HG02588 (cell line): ENCODE measurements around the gene DOCK7.
"Not testable (repeated sequence)": the region's sequence is repeated elsewhere in the genome, so short reads cannot be mapped to it uniquely, and the experiment has no call there.

Source experiments
- ATAC-seq: cut with Tn5 transposase; IDR thresholded peaks from one replicate; pipeline ENCODE4 v1.9.1; 2021; ENCODE audit warnings: mild to moderate bottlenecking, moderate library complexity; ENCODE audit not compliant: unreplicated experiment

The DOCK7 gene

DNA sequence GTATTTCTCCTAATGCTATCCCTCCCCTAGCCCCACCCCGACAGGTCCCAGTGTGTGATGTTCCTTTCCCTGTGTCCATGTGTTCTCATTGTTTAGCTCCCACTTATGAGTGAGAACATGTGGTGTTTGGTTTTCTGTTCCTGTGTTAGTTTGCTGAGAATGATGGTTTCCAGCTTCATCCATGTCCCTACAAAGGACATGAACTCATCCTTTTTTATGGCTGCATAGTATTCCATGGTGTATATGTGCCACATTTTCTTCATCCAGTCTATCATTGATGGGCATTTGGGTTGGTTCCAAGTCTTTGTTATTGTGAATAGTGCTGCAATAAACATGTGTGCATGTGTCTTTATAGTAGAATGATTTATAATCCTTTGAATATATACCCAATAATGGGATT, 77.6 kb downstream of the DOCK7 start:
- not testable (repeated sequence) for ATAC-seq

DNA sequence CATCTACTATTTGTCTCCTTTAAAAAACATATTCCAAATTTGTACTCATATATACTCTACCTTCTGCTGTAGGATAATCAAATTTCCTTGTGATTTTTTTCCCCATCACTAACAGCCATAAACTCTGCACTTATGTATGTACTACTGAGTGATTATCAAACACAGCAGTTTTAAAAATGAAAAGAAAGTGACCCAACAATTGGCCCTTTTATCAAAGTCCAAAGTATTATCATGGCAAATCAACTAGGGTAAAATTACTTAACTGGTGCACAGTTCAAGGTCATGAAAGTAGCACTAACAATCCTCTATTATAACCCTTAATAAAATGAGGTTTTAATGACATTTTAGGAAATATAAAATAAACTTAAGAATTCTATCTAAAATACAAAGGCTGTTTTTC, 79.3 kb downstream of the DOCK7 start:
- no peak for ATAC-seq

DNA sequence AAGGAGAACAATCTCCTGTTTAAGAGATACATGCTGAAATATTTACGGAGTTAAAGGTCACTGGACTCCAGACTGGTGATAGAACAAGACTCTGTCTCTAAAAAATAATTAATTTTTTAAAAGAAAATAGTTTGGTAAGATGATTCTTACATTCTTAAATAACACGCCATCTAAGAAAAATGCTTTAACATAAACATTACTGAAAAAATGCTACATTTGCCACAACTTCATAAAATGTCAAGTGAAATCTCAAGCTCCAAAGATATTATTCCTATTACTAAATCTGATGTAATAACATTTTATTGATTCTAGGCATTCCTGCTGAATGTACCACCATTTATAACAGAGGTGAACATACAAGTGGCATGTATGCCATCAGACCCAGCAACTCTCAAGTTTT, 86.7 kb downstream of the DOCK7 start:
- no peak for ATAC-seq

DNA sequence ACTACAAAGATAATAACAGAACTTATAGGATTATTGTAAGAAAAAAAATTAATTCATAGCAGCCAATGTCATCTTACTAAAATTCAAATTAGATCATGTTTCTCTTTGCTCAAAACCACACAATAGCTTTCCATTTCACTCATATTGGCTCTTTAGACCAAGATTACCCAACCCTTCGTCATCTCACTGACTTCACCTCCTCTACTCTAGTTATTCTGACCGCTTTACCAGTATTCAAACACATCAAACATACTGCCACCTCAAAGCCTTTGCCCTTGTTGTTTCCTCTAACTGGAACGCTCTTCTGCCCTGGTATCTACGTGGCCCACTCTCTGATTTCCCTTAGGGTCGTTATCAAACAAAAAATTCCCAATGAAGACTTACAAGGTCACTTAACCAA, 89.1 kb downstream of the DOCK7 start:
- no peak for ATAC-seq

DNA sequence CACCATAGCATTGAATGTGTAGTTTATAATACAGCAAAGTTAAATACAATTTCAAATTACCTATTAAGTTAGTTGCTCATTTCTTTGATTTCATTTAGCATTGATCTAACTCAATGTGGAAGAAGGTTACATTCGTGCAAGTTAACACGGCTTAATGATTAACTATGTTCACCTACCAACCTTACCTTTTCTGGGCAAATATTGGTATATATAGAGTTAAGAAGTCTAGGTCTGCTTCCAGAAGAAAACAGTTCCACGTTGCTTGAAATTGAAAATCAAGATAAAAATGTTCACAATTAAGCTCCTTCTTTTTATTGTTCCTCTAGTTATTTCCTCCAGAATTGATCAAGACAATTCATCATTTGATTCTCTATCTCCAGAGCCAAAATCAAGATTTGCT, 90.9 kb downstream of the DOCK7 start, which contains the start of gene ANGPTL3:
TSS of gene ANGPTL3 (plus strand) at position 240 of the 400 bp plus-strand sequence. CDS start at position 287, 47 bp downstream.
- ATAC-seq = no peak

DNA sequence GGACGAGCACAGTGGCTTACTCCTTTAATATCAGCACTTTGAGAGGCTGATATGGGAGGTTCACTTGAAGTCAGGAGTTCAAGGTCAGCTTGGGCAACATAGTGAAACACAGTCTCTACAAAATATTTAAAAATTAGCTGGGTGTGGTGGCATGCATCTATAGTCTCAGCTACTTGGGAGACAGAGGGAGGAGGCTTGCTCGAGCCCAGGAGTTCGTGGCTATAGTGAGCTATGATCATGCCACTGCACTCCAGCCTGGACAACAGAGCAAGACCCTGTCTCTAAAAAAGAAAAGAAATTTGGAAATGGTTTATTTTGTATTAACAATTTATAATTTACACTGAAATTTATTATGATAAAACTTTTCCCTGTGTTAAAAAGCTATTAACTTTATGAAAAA, 92.5 kb downstream of the DOCK7 start:
- ATAC-seq = no peak

DNA sequence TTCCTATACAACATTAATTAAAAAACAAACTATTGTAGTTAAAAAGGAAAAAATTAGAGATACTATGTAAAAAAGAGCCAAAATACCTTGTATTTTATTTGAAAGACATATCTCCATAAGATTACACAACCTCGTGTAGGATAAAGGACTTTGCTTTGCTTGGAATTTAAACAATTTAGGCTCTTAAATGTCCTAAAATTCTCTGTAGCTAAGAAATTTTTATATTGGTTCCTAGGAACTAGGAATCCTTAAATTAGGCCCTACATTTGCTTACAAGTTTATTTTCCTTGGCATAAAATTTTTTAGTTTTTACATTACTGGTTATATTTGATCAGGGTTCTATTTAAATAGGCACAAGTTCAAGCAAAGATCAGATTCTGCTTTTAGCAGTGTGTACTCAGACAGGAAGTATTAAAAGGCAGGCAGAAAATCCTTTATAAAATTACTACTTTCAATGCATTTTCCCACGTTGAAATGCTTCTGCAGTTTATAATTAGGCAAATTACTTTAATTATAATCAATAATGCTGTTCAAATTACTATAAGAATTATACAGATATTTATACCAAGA, 94.3 kb downstream of the DOCK7 start:
- no peak for ATAC-seq

DNA sequence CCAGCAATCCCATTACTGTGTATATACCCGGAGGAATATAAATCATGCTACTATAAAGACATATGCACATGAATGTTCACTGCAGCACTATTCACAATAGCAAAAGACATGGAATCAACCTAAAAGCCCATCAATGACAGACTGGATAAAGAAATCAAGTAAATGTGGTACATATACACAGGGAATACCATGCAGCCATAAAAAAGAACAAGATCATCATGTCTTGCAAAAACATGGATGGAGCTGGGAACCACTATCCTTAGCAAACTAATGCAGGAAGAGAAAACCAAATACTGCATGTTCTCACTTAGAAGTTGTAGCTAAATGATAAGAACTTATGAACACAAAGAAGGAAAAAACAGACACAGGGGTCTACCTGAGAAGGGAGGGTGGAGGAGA, 97.2 kb downstream of the DOCK7 start:
- ATAC-seq = no peak

DNA sequence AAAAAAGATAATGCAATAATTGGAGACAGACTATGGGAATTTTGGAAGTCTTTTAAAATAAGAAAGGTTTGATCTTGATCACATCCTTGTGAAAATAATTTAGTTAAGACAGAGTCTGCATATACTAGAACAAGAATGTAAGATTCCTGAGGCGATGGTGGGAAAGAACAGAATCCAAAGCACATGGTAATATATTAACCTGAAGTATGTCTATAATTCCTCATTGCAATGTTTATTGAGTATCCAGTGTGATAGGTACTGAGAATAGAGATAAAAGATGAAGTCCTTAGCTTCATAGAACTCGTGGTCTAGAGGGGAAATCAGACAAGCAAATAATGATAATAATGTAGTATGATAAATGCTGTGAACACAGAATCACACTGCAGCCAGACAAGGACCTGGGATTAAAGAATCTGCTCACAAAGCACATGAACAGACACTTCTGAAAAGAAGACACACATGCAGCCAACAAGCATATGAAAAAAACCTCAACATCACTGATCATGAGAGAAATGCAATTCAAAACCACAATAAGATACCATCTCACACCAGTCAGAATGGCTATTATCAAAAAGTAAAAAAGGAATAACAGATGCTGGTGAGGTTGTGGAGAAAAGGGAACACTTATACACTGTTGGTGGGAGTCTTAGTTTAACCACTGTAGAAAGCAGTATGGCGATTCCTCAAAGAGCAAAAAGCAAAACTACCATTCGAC, 97.8 kb downstream of the DOCK7 start:
- no peak for ATAC-seq

DNA sequence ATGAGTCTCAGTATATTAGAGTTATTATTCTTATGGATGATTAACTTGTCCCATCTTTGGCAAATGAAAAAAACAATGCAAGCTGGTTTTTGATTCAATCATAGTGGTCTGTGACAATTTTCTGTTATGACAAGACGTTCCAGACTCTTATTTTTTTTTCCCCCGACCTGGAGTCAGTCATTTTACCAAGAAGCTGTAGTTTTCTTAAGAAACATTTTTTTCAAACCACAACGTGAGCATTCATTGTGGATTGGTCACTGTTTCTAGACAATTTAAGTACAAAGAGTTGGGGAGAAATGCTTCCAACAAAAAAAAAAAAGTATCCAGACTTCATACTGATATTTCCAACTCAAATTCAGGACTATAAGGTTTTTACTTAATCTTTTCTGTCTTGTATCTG, 98.9 kb downstream of the DOCK7 start:
- ATAC-seq = no peak

DNA sequence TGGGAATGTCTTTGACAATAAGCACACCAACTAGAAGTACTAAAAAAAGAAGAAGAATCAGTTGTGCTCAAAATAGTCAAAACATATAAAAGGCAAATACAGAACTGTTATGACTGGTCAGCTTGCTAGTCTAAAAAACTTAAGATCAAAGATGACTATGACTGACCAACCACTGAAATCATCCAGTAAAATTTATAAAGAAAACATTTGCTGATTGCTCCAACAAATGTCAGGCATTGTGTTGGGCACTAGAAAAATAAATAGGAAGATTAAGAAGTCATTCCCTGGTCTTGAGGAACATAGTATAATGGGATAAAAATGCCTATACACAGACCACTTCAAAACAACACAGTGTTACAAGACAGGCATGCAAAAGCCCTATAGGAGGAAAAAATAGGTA, 100.2 kb downstream of the DOCK7 start:
- no peak for ATAC-seq

DNA sequence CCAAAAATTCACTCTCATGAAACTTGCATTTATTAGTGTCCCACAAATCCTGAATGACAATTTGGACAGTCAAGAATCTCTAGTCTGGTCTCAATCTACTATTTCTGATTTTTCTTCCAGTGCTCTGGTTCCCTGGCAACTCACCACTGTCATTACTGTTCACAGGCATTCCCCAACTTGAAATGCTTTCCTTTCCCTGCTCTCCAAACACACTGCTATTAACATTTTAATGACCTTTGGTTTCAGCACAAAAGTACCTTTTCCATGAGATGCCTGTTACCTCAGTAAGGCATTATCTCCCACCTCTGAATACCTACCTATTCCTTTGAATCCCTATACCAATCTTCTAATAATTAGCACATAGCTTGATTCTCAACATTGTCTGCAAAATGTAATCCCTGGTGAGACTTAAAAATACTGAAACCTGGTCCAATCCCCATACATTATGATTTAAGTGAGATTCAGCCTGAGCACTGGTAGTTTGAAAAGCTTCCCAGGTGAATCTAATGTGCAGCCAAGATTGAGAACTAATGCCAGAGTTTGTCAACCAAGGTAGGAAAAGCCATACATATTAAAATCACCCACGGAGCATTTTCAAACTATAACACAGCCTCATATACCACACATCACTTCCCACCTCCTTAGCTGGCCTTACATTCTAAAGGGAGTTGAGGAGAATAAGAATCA, 102.6 kb downstream of the DOCK7 start:
- no peak for ATAC-seq

DNA sequence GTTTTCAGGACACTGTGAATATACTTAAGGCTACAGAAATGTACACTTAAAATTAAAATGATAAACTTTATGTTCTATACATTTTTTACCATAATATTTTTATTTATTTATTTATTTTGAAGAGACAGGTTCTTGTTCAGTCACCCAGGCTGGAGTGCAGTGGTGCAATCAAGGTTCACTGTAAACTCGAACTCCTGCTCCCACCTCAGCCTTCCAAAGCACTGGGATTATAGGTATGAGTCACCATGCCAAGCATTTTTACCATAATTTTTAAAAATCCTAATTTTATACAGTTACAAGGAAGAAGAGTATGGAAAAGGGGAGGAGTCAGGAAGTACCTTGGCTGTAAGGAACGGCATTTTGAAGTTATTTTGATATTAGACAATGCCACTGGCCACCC, 114.5 kb downstream of the DOCK7 start:
- no peak for ATAC-seq

DNA sequence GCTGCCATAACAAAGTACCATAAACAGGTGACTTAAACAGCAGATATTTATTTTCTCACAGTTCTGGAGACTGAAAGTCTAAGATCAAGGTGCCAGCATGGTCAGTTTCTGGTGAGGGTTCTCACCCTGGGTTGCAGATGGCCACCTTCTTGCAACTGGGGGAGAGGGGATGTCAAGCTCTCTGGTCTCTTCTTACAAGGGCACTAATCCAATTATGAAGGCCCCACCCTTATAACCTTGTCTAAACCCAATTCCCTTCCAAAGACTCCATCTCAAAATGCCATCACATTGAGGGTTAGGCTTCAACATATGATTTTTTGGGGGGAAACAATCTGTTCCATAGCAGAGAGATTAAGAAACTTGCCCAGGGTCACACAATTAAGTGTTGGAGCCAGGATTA, 115.7 kb downstream of the DOCK7 start:
- no peak for ATAC-seq

DNA sequence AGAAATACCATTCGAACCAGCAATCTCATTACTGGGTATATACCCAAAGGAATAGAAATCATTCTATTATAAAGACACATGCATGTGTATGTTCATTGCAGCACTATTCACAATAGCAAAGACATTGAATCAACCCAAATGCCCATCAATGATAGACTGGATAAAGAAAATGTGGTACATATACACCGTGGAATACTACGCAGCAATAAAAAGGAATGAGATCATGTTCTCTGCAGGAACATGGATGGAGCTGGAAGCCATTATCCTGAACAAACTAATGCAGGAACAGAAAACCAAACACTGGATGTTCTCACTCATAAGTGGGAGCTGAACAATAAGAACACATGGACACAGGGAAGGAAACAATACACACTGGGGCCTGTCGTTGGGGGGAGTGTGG, 116.7 kb downstream of the DOCK7 start:
- not testable (repeated sequence) for ATAC-seq

DNA sequence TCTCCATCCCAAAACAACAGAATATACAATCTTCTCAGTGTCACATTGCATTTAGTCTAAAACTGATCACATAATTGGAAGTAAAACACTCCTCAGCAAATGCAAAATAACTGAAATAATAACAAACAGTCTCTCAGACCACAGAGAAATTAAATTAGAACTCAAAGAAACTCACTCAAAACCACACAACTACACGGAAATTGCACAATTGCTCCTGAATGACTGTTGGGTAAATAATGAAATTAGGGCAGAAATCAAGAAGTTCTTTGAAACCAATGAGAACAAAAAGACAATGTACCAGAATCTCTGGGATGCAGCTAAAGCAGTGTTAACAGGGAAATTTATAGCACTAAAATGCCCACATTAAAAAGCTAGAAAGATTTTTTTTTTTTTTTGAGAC, 120.3 kb downstream of the DOCK7 start:
- ATAC-seq = not testable (repeated sequence)

DNA sequence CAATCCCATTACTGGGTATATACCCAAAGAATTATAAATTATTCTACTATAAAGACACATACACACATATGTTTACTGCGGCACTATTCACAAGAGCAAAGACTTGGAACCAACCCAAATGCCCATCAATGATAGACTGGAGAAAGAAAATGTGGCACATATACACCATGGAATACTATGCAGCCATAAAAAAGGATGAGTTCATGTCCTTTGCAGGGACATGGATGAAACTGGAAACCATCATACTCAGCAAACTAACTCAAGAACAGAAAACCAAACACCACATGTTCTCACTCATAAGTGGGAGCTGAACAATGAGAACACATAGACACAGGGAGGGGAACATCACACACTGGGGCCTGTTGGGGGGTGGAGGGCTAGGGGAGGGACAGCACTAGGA, 121.0 kb downstream of the DOCK7 start:
- ATAC-seq = not testable (repeated sequence)

DNA sequence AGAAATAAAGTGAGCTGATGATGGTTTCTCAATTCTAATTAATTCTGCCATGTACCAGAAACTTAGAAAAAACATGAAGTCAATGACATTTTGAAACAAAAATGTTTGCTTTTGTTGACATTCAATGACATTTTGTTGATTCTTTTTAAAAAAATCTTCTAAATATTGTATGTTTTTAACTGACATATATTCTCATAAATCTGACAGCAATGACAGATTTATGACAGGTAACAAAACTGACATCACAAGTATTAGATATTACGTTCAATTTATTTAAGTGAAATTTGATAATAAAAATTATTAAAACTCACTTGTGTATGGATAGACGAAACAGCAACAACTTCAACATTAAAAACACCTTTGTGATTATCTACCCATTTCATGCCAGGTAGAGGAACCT, 126.9 kb downstream of the DOCK7 start:
- ATAC-seq = no peak

DNA sequence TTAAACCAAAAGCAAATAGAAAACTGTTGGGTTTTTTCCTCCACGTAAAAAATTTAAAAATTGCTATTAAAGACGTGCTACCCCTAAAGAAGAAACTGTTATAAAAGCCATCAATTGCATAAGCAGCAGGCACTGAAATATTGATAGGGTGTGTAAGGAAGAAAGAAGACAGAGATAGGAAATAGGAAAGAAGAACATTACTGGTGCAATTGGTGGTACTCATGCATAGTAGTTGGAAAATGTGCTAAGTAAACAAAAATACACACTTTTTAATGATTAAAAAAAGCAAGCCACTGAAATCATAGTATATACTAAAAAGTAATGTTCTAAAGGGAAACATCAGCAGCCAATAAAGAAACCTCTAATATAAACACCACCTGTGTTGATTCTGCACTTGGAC, 143.6 kb downstream of the DOCK7 start:
- ATAC-seq = no peak

DNA sequence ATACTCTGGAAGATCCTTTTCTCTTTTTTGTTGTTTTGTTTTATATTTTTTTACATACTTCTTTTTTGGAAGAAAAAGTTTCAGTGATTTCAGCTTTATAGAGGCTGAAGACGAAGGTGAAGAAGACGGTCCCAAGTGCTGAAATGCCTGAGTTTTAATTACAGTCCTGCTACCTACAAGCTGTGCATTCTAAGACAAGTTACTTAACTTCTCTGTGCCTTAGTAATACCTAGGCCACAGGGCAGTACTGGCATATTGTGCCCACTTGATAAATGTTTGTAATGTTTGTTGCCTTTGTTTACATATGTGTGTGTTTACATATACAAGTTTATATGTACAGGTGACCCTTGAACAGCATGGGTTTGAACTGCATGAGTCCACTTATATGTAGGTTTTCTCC, 147.1 kb downstream of the DOCK7 start:
- no peak for ATAC-seq

DNA sequence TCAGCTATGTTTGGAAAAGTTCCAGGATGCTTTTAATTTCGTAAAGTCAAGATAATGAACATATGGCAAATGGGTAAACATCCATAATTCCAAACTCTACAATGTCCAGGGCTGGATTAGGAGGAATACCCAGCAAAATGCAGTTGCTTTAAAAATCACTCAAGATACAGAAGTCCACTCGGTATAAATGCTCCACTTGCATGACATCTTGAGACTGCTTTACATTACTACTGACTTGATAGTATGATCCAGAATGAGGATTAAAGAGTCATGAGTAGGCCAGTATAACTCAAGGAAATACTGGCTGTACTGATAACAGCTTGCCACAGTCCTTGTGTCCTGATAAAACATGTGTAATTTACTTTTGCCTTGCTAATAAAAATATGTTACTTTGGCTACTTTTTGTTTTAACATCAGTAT, 149.1 kb downstream of the DOCK7 start:
- no peak for ATAC-seq

DNA sequence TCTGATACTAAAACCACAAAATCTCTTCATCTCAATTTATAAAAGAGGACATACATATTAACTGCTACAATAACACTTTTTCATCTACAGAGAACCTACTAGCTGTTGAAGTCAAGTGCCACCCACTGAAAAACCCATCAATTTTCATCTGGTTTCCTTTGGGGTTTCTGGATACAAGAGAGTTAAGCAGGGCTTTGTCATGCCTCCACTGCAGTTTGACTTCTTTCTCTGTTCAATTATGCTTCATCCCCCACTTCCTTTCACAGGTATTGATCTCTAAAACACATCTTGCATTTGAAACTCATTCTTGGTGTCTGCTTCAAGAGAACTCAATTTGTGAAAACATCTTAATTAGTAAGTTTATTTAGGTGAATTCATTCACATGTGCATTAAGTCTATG, 151.3 kb downstream of the DOCK7 start:
- no peak for ATAC-seq
